Fibroblast of gingiva (primary cell): ENCODE data around the gene ALOX15B.

Experiments
- DNase-seq: peaks from one replicate; pipeline ENCODE4 v3.0.0-alpha.2; 2011; ENCODE audit warnings: low read depth

ALOX15B gene

GRCh38 chr17:8080208-8080798 is 41.4 kb downstream of the ALOX15B start:
- DNase-seq: no peak

- DNase-seq: no peak
These were observed 42.0 kb downstream of the ALOX15B start for GRCh38 chr17:8080799-8081219.

GRCh38 chr17:8081876-8082275 is 43.0 kb downstream of the ALOX15B start:
- no peak for DNase-seq

- DNase-seq: no peak
These were observed 43.4 kb downstream of the ALOX15B start for GRCh38 chr17:8082292-8082691.

GRCh38 chr17:8084250-8084649 is 45.4 kb downstream of the ALOX15B start:
- DNase-seq: no peak

GRCh38 chr17:8087075-8087951 is 48.5 kb downstream of the ALOX15B start, which contains the start of gene ALOX12B:
Gene ALOX12B (minus strand): TSS chr17:8087716. CDS start chr17:8087442, 274 bp downstream.
- DNase-seq: no peak

GRCh38 chr17:8087952-8088230 is 49.0 kb downstream of the ALOX15B start:
- DNase-seq: no peak

GRCh38 chr17:8089728-8090127 is 50.9 kb downstream of the ALOX15B start:
- DNase-seq: no peak

GRCh38 chr17:8091033-8091687 is 52.3 kb downstream of the ALOX15B start:
- no peak for DNase-seq

- no peak for DNase-seq
These were observed 56.5 kb downstream of the ALOX15B start for GRCh38 chr17:8095361-8095760.

- DNase-seq: no peak
These were observed 57.7 kb downstream of the ALOX15B start for GRCh38 chr17:8096541-8096940.
